Measurements from ENCODE around the gene IQGAP2.
"Not testable (repeated sequence)": the region's sequence is repeated elsewhere in the genome, so short reads cannot be mapped to it uniquely, and the experiment has no call there.

Gene IQGAP2

DNA sequence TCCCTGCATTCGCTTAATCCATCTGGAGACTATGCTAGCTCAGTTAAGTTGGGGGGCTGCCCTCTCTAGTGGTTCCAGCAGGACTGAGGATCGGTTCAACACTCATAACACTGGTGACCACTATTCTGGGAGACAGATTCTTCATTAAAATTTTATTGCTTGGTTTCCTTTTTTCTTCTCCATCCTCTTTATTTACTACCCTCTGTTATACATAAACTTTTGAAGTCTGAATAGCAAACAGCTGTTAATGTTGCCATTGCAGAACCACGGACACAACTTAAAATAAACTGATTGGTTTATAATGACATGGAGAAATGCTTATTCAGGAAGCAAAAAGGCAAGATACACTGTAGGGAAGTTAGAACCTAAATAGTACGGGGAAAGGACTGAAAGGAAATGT lies 22.1 kb downstream of the IQGAP2 start:
- Histone ChIP-seq H3K9me3 (no peaks in the 10 kb centered on the region), H3K4me1 (no peaks in the 10 kb centered on the region), H3K4me3 (ENCODE audit: low read depth, low read length) (no peak overlapping the region), H3K27me3 (peaks cover 17% of the 10 kb centered on the region), H3K36me3 (no peaks in the 10 kb centered on the region)
- DNase-seq, result no peak
- TF ChIP-seq, protein P1, sequence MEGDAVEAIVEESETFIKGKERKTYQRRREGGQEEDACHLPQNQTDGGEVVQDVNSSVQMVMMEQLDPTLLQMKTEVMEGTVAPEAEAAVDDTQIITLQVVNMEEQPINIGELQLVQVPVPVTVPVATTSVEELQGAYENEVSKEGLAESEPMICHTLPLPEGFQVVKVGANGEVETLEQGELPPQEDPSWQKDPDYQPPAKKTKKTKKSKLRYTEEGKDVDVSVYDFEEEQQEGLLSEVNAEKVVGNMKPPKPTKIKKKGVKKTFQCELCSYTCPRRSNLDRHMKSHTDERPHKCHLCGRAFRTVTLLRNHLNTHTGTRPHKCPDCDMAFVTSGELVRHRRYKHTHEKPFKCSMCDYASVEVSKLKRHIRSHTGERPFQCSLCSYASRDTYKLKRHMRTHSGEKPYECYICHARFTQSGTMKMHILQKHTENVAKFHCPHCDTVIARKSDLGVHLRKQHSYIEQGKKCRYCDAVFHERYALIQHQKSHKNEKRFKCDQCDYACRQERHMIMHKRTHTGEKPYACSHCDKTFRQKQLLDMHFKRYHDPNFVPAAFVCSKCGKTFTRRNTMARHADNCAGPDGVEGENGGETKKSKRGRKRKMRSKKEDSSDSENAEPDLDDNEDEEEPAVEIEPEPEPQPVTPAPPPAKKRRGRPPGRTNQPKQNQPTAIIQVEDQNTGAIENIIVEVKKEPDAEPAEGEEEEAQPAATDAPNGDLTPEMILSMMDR (IDR thresholded peaks at IDR 0.05; ENCODE audit: low read depth, low read length), result no peak

DNA sequence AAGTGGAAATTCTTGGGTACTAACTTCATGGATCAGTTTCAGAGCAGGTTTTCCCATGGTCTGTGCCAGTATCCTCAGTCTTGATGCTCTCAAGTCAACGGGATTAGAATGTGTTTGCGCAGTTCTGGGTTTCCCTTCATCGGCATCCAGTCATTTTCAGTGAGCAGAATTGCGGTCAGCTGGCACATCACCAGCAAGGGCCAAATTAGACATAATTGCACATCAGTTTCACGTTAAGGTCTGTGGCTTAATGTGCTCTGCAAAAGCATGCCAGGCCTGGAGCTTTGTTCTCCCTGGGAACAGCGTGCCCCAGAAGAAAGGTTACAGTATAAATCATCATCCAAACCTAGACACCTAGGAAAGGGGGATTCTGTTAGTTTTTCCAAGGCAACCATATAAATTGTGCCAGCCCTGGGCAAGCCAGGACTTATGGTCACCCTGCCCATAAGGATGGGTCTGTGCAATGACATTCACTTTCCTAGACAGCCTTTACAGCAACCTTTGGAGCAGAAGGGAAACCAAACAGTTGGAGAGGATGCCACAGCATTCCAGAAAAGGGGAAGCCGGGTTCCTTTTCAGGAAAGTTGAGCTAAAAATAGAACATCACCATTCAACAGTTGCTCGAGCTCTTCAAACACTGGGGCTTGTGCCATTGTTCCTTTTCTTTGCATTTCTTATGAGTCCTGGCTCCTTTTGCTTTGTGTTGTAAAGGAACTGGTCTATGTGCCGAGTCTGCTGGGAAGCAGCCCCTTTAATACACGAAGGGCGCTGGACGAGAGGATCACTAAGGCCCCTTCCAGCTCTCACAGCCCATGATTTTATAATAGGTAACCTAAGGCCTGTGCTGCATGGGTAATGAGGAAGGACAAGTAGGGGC lies 23.1 kb downstream of the IQGAP2 start:
- no peak overlapping the region for H3K4me3 ChIP-seq (ENCODE audit: low read depth, low read length)
- no peaks in the 10 kb centered on the region for H3K4me1 ChIP-seq
- H3K36me3 ChIP-seq, result no peaks in the 10 kb centered on the region
- H3K9me3 ChIP-seq, result no peaks in the 10 kb centered on the region
- H3K27me3 ChIP-seq, result peaks cover 17% of the 10 kb centered on the region
- no peak for DNase-seq
- TF ChIP-seq, protein P1 (IDR thresholded peaks at IDR 0.05; ENCODE audit: low read depth, low read length), result no peak

- DNase-seq, result no peak
- Histone ChIP-seq H3K4me1 (no peaks in the 10 kb centered on the region), H3K27me3 (peaks cover 17% of the 10 kb centered on the region), H3K9me3 (no peaks in the 10 kb centered on the region), H3K4me3 (ENCODE audit: low read depth, low read length) (no peak overlapping the region), H3K36me3 (no peaks in the 10 kb centered on the region)
- TF ChIP-seq, protein P1 (IDR thresholded peaks at IDR 0.05; ENCODE audit: low read depth, low read length), result no peak
Observed at GRCh38 chr5:76427206-76428140, 24.4 kb downstream of the IQGAP2 start.

DNA sequence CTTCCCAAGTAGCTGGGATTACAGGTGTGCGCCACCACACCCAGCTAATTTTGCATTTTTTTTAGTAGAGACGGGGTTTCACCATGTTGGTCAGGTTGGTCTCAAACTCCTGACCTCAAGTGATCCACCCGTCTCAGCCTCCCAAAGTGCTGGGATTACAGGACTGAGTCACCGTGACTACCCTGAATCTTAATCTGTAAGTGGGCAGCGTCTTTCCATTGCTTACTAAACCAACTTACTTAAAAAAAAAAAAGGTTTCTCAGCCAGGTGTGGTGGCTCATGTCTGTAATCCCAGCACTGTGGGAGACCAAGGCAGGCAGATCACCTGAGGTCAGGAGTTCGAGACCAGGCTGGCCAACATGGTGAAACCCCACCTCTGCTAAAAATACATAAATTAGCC lies 25.5 kb downstream of the IQGAP2 start:
- not testable (repeated sequence) for H3K4me3 ChIP-seq (ENCODE audit: low read depth, low read length); H3K4me1 ChIP-seq; DNase-seq; H3K9me3 ChIP-seq; H3K36me3 ChIP-seq
- peaks cover 25% of the 10 kb centered on the region for H3K27me3 ChIP-seq

DNA sequence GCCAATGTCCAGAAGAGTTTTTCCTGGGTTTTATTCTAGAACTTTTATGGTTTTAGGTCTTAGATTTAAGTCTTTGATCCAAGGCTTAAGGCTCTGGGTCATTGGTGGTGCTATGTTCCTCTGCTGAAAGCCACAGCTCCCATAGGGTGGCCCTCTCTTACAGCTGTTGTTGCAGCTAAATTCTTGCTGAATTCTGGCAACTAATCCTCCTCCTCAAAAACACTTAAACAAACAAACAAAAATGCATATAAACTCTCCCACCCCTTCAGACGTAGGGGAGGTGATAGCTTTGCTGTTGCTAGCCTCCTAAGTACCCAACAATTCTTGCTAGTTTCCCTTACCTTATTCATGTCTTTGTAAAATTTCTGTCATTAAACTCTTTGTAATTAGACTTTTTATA lies 30.2 kb downstream of the IQGAP2 start:
- Histone ChIP-seq H3K36me3 (no peaks in the 10 kb centered on the region), H3K9me3 (no peaks in the 10 kb centered on the region), H3K4me3 (ENCODE audit: low read depth, low read length) (no peak overlapping the region), H3K27me3 (peaks cover 11% of the 10 kb centered on the region), H3K4me1 (no peaks in the 10 kb centered on the region)
- TF ChIP-seq, protein P1 (IDR thresholded peaks at IDR 0.05; ENCODE audit: low read depth, low read length), result no peak
- DNase-seq, result no peak

DNA sequence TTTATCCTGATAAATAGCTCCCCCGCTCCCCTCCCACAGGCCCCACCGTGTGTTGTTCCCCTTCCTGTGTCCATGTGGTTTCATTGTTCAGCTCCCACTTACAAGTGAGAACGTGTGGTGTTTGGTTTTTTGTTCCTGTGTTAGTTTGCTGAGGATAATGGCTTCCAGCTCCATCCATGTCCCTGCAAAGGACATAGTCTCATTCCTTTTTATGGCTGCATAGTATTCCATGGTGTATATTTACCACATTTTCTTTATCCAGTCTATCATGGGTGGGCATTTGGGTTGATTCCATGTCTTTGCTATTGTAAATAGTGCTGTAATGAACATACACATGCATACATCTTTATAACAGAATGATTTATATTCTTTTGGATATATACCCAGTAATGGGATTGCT lies 34.4 kb downstream of the IQGAP2 start:
- H3K4me3 ChIP-seq (ENCODE audit: low read depth, low read length); H3K9me3 ChIP-seq; DNase-seq; H3K36me3 ChIP-seq; H3K4me1 ChIP-seq: not testable (repeated sequence)
- H3K27me3 ChIP-seq, result peaks cover 11% of the 10 kb centered on the region; the same call in 1 of the 2 replicates
